Neuron (in vitro differentiated cells): ENCODE measurements around the gene PYCR2.
"Not testable (repeated sequence)": the region's sequence is repeated elsewhere in the genome, so short reads cannot be mapped to it uniquely, and the experiment has no call there.

Experiments
- H2AFZ ChIP-seq: one replicate; pipeline ENCODE4 v1.6.1; 2013; ENCODE audit warnings: low read depth, mild to moderate bottlenecking, inconsistent platforms, low read length, moderate library complexity
- H3K27me3 ChIP-seq: one replicate; pipeline ENCODE4 v1.6.1; 2013; ENCODE audit warnings: low read length; ENCODE audit not compliant: insufficient read depth
- H3K36me3 ChIP-seq: one replicate; pipeline ENCODE4 v1.6.1; 2013; ENCODE audit warnings: low read length; ENCODE audit not compliant: insufficient read depth
- H3K4me1 ChIP-seq: one replicate; pipeline ENCODE4 v1.6.1; 2013; ENCODE audit warnings: low read length; ENCODE audit not compliant: insufficient read depth
- H3K4me3 ChIP-seq: 2 replicates; pipeline ENCODE4 v1.5.1; 2013; ENCODE audit warnings: mild to moderate bottlenecking, low read length, moderate library complexity
- H3K9me3 ChIP-seq: one replicate; pipeline ENCODE4 v1.6.1; 2013; ENCODE audit warnings: low read length

Gene PYCR2

DNA sequence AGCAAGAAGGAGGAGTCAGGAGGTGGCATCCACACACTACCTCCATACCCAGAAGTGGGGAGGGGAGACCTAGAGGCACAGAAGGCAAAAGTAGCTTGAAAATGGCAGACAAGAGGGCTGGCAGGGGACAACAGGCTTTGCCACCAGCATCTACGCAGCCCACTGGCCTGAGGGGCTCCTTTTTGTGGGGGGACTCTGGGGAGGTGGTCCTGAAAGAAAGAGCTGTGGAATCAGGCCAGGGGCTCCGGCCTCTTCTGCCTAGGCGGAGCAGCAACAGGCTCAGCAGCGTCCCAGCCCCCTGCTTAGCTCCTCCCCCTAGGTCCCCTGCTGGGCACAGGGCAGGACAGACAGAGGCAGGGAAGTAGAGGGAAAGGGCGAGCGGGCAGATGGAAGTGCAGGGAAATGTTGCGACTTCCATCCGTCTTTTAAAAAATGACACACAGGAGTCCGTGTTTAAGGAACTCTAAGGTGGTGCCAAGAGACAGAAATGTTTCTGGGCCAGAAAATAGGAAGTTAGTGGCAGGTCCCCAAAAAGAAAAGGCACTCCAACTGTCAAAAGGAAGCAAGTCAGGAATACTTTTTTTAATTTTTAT is 27.0 kb upstream of the PYCR2 start:
- H3K36me3 ChIP-seq: no peaks in the 10 kb centered on the region
- no peak overlapping the region for H3K4me3 ChIP-seq
- H3K27me3 ChIP-seq: no peaks in the 10 kb centered on the region
- no peak overlapping the region for H2AFZ ChIP-seq
- peaks cover 7% of the 10 kb centered on the region for H3K4me1 ChIP-seq
- no peaks in the 10 kb centered on the region for H3K9me3 ChIP-seq

DNA sequence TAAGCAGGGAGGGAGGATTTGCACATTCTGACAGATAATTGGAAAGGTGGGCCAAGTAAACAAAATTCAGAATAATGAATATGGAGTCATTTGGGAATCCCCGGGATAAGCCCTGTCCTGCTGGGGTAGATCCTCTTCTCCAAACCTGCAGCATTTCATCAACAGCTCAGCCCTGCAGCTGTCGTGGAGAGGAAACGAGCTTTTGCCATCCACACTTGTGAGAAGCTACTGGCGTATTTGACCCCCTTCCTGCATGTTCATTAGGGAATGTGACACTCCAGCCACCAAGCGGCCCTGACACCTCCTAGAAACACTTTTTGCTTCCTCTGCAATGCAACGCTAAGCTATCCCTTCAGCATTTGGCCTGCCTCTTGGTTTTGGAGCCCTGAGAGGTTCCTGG is 25.0 kb upstream of the PYCR2 start:
- Histone ChIP-seq H3K36me3 (no peaks in the 10 kb centered on the region), H3K4me1 (peaks cover 27% of the 10 kb centered on the region), H2AFZ (no peak overlapping the region), H3K27me3 (no peaks in the 10 kb centered on the region), H3K4me3 (no peak overlapping the region), H3K9me3 (no peaks in the 10 kb centered on the region)

DNA sequence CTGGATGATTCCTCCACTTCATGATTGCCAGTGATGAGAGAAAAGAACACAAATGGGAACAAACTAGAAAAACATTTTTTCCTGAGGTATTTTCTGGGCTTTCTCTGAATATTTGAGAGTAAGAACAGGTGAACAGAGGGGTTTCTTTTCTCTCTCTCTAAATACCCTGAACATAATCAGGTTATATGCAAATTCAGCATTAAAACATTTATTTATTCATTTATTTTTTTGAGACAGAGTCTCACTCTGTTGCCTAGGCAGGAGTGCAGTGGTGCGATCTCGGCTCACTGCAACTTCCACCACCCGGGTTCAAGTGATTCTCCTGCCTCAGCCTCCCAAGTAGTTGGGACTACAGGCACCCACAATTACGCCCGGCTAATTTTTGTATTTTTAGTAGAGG is 22.8 kb upstream of the PYCR2 start:
- Histone ChIP-seq H3K4me3 (no peak overlapping the region), H3K4me1 (peaks cover 32% of the 10 kb centered on the region), H3K36me3 (no peaks in the 10 kb centered on the region), H2AFZ (no peak overlapping the region), H3K27me3 (no peaks in the 10 kb centered on the region), H3K9me3 (no peaks in the 10 kb centered on the region)

DNA sequence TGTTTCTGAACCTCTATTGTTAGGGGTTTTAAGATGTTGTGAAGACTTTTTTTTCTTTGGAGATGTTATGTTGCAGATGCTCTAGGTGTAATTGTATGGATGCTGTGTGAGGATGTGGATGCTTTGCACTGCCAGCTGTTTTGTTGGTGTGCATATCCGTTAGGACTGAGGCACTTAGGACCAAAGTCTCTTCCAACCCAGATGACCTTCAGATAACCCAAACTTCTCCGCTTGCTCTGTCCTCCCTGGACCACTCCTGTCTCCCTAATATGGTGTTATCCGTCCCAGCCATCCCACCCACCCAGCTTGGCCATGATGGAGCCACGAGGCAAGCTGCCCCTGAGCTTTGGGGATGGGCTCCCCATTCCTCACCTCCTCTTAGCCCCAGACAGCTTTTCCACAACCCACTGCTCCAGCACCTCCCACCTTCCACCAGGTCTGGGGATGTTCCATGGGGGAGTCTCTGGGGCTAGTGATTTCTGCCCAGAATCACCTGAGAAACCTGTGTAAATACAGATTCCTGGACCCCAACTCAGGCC is 22.1 kb upstream of the PYCR2 start:
- Histone ChIP-seq H3K27me3 (no peaks in the 10 kb centered on the region), H2AFZ (no peak overlapping the region), H3K36me3 (no peaks in the 10 kb centered on the region), H3K4me1 (peaks cover 39% of the 10 kb centered on the region), H3K4me3 (no peak overlapping the region), H3K9me3 (no peaks in the 10 kb centered on the region)

DNA sequence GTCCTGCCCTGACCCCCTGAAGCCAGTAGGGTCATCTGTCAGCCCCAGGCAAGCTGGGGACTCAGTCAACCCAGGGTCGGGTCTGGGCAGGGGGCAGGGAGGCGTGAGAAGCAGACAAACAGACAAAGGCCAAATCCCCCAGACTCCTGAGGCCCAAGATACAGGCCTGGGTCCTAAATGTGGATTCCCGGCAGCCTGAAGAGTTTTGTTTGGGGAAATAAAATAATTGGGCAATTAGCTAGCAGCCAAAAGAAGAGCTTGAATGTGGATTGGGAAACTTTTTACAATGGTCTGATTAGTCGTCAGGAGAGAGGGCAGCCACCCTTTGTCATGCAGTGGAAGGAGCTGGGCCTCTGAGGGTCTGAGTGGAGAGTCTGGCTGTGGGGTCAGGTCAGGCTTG is 21.5 kb upstream of the PYCR2 start:
- H3K36me3 ChIP-seq: no peaks in the 10 kb centered on the region
- no peaks in the 10 kb centered on the region for H3K27me3 ChIP-seq
- no peak overlapping the region for H3K4me3 ChIP-seq
- H2AFZ ChIP-seq: no peak overlapping the region
- H3K4me1 ChIP-seq: peaks cover 42% of the 10 kb centered on the region
- no peaks in the 10 kb centered on the region for H3K9me3 ChIP-seq

DNA sequence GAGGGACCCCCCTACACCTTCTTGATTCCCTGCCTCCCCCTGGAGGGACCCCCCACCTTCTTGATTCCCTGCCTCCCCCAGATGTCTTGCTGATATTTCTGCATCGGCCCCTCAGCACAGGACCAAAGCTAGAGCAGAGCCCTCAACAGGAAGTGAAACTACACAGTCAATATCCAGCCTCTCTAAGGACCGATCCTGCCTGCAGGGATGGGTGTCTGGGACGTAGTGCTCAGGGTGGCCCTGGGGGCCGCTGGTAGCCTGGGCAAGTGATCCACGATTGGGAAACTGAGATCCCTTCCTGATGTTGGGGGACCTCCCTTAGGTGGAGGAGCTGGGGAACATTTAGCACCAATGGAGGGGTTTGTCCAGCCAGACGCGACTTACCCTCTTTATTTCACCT is 20.9 kb upstream of the PYCR2 start:
- H2AFZ ChIP-seq: no peak overlapping the region
- H3K27me3 ChIP-seq: no peaks in the 10 kb centered on the region
- H3K36me3 ChIP-seq: no peaks in the 10 kb centered on the region
- H3K4me1 ChIP-seq: peaks cover 42% of the 10 kb centered on the region
- no peaks in the 10 kb centered on the region for H3K9me3 ChIP-seq
- H3K4me3 ChIP-seq: no peak overlapping the region

DNA sequence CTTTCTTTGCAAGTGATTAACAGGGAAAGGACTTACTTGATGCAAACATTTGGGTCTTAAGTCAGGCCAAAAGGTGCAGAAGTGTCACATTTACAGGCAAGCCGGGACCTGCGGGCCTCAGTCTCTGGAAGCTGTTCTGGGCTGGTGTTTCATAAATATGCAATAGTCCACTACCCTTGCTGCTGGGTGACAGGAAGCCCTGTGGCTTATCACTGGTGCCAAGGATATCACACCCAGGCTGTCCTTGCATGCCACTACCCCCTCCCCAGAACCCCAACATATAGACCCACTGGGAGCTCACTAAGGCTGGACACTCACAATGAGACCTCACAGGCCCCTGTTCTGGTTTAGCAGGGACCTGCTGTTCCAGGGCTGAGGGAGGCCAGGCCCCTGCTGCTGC is 20.3 kb upstream of the PYCR2 start:
- H2AFZ ChIP-seq: no peak overlapping the region
- H3K4me3 ChIP-seq: no peak overlapping the region
- H3K4me1 ChIP-seq: peaks cover 42% of the 10 kb centered on the region
- no peaks in the 10 kb centered on the region for H3K9me3 ChIP-seq
- H3K36me3 ChIP-seq: no peaks in the 10 kb centered on the region
- H3K27me3 ChIP-seq: no peaks in the 10 kb centered on the region

DNA sequence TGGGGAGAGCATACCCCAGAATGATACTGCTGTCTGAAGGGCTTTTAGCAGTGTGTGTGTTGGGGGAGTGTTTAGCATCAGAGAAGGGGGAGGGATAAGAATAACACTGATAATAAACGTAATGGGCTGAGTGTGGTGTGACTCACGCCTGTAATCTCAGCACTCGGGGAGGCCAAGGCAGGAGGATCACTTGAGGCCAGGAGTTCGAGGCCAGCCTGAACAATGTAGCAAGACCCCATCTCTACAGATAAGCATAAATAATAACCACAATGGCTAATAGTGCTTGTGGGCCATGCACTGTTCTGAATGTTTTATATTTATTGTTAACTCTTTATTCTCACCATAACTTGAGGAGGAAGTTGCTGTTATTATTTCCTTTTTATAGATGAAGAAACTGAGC is 19.5 kb upstream of the PYCR2 start:
- no peaks in the 10 kb centered on the region for H3K27me3 ChIP-seq
- no peaks in the 10 kb centered on the region for H3K36me3 ChIP-seq
- H3K4me1 ChIP-seq: peaks cover 42% of the 10 kb centered on the region
- H2AFZ ChIP-seq: no peak overlapping the region
- no peaks in the 10 kb centered on the region for H3K9me3 ChIP-seq
- no peak overlapping the region for H3K4me3 ChIP-seq

DNA sequence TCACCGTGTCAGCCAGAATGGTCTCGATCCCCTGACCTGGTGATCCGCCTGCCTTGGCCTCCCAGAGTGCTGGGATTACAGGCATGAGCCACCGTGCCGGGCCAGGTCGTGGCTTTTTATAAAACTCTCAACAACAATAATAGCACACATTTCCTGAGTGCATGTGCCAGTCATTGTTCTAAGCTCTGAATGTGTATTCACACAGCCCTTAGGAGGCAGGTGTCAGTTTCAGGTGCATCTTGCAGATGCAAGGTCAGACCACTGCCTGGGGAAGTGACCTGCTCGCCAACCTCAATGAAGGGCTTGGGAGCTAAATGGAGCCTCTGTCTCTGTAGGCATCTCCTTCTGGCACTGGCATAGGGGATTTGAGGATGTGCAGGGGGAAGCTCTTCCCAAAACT is 18.5 kb upstream of the PYCR2 start:
- no peaks in the 10 kb centered on the region for H3K36me3 ChIP-seq
- H3K9me3 ChIP-seq: no peaks in the 10 kb centered on the region
- no peaks in the 10 kb centered on the region for H3K27me3 ChIP-seq
- H3K4me1 ChIP-seq: peaks cover 42% of the 10 kb centered on the region
- H3K4me3 ChIP-seq: no peak overlapping the region
- no peak overlapping the region for H2AFZ ChIP-seq

DNA sequence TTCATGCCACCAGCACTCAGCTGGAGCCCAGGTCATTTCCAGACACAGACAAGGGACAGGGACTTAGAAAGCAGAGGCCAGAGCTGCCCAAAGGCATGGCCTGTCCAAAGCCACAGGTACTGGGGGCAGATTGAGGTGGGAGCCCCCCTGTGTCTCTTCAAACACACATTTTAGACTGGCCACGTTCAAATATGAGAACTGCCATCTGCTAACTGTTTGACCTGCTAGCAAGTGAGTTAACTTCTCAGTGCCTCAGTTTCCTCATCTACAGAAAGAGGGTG is 17.8 kb upstream of the PYCR2 start:
- Histone ChIP-seq H3K9me3 (no peaks in the 10 kb centered on the region), H2AFZ (no peak overlapping the region), H3K36me3 (no peaks in the 10 kb centered on the region), H3K27me3 (no peaks in the 10 kb centered on the region), H3K4me3 (no peak overlapping the region), H3K4me1 (peaks cover 42% of the 10 kb centered on the region)

DNA sequence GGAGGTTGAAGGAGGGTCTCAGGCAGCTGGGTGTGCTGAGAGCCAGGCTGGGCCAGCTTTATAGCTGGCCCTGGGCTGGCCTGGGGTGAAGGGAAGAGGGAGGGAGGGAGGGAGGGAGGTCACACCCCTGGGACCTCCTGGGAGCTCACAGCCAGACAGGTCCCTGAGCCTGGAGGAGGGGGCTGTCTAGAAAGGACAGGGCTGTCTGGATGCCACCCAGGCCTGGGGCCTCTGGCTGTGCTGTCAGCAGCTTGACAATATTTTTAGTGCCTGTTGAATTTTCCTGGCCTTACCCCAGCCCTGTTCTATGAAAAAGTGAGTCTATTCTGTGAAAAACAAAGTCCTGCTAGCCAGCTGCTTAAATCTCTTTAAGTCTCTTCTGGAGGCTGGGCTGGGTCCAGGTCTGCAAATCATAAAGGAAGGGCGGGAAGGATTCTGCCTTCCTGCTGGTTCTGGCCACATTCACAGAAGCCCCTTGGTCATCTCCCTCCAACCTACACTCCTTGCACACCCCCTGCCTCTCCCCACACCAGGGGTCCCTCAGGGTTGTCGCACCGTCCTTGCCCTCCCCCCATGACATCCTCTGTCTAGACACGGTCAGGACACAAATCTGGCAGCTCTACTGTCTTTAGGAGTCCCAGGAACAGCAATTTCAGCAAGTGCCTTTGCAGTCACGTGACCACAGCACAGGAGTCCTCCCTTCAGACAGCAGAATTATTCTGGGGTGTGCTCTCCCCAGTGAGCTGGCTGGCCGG is 17.3 kb upstream of the PYCR2 start, which contains the start of gene LEFTY2:
LEFTY2 (minus strand) TSS at position 34 of the 755 bp plus-strand sequence. CDS start 80 bp downstream, outside the sequence.
- Histone ChIP-seq H3K9me3 (no peaks in the 10 kb centered on the region), H3K4me3 (no peak within 1 kb of the TSS), H3K36me3 (no peaks in the 10 kb centered on the region), H3K27me3 (no peaks in the 10 kb centered on the region), H2AFZ (peak within 1 kb of the TSS; percentile 22), H3K4me1 (peaks cover 39% of the 10 kb centered on the region)

DNA sequence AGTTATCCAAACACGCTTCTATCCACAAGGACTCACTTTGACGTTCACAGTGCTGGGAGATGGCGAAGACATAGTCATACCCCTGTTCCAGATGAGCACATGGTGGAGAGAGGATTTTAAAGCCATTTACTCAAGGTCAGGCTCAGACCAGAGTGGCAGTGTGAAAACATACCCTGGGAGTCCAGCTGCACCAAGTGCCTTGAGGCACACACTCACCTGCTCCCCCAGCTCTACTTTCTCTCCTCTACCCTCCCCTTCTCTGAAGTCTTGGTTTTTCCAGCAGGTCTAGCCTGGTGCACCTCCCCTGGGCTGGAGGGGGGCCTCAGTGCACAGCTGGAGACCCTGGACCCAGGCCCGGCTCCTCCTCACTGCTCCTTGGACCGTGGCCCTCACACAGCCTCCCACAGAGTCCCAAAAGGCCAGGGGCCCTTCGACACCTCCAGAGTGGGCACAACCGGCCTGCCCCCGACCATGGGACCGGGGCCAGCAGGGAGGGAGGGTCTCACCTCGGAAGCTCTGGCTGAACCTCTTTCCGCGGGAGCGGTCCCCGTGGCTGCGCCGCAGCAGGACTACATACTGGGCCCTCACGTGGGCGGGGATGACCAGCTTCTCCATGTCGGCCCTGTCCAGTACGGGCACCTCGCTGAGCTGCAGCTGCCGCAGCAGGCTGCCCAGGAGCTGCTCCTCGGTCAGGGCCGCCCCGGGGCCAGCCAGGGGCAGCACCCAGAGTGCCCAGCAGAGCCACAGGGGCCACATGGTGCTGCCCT is 16.5 kb upstream of the PYCR2 start:
- no peaks in the 10 kb centered on the region for H3K9me3 ChIP-seq
- H3K27me3 ChIP-seq: no peaks in the 10 kb centered on the region
- H3K4me3 ChIP-seq: no peak overlapping the region
- peaks cover 31% of the 10 kb centered on the region for H3K4me1 ChIP-seq
- H3K36me3 ChIP-seq: no peaks in the 10 kb centered on the region
- H2AFZ ChIP-seq: no peak overlapping the region

DNA sequence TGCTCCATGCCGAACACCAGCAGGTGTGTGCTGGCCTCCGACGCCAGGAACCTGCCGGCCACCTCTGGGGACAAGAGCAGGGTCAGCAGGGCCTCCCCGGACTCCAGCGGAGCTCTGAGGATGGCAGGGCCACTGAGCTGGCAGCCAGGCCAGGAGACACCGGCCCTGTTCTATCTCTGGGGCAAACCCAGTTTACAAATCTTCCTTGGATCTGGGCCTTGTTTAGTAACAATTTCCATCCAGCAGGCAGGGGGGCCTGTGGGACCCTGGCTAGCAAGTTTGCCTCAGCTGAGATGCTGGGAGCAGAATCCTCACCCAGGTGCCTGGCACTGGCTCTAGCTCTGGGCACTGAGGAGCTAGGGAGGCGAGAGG is 15.9 kb upstream of the PYCR2 start:
- H3K36me3 ChIP-seq, H3K9me3 ChIP-seq, H3K4me3 ChIP-seq, H3K27me3 ChIP-seq, H2AFZ ChIP-seq: not testable (repeated sequence)
- peaks cover 24% of the 10 kb centered on the region for H3K4me1 ChIP-seq
